HepG2 (cell line): ENCODE data around the gene RCC1. TPM values are rescaled to one million over a fixed set of nuclear protein-coding genes. Genes with fewer than 3 reads are reported as not detected.

Source experiments
- GABPA ChIP-seq, 2 experiments: IDR thresholded peaks; 2 replicates each; pipeline ENCODE4 v1.6.1; 2011 to 2016; ENCODE audit warnings: low read depth in 2 of 2, low read length in 1 of 2, missing biosample characterization in 1 of 2, missing genetic modification characterization in 1 of 2
- KLF16 ChIP-seq, 2 experiments: sonication (generic) in 1 of 2; formaldehyde crosslinking in 1 of 2; IDR thresholded peaks; 2 replicates each; pipeline versions ENCODE4 v1.6.1 to v1.8.0; 2016 to 2023; ENCODE audit warnings: missing genetic modification reagents in 2 of 2, missing compliant biosample characterization in 1 of 2
- REST ChIP-seq, 2 experiments: IDR thresholded peaks; 2 replicates each; pipeline ENCODE4 v1.6.1; 2011 to 2012; ENCODE audit warnings: low read length in 2 of 2, borderline replicate concordance in 1 of 2, low read depth in 1 of 2, mild to moderate bottlenecking in 1 of 2, moderate library complexity in 1 of 2
- ZNF335 ChIP-seq: sonication (generic); formaldehyde crosslinking; IDR thresholded peaks from 2 replicates; pipeline ENCODE4 v1.4.0; 2020; ENCODE audit warnings: missing genetic modification reagents
- polyA plus RNA-seq, 8 experiments: library from polyadenylated mRNA; depleted of rRNA in 3 of 8; stranded (reverse) in 7 of 8; unstranded in 1 of 8; fragments of >200 nt; fragmentation: Illumina TruSeq in 4 of 8; extraction: Trizol in 4 of 8; gene quantifications; 2 replicates each; pipeline versions ENCODE4 v1.2.1 to v1.2.3, GENCODE V29; 2011 to 2016; ENCODE audit warnings: low read depth in 4 of 8, missing spikeins in 1 of 8, mixed read lengths in 1 of 8; ENCODE audit not compliant: insufficient read depth in 1 of 8
- total RNA-seq, 5 experiments: library from RNA; depleted of rRNA; stranded (reverse); fragments of >200 nt; fragmentation: Illumina TruSeq; extraction: Trizol; gene quantifications; 2 replicates each; pipeline ENCODE4 v1.2.3, GENCODE V29; 2016; ENCODE audit warnings: low read depth in 1 of 5
- TF ChIP-seq, protein P1 (sequence below): sonication (generic); formaldehyde crosslinking; IDR thresholded peaks from 2 replicates; pipeline ENCODE4 v1.9.0; 2021; ENCODE audit warnings: mild to moderate bottlenecking, missing genetic modification reagents

Gene RCC1
- total and polyA plus RNA-seq, 2 of the 13 experiments (the other 11 are each of a cell fraction or from before 2014, with no cell fraction given): 47.2 to 80.8 TPM

DNA sequence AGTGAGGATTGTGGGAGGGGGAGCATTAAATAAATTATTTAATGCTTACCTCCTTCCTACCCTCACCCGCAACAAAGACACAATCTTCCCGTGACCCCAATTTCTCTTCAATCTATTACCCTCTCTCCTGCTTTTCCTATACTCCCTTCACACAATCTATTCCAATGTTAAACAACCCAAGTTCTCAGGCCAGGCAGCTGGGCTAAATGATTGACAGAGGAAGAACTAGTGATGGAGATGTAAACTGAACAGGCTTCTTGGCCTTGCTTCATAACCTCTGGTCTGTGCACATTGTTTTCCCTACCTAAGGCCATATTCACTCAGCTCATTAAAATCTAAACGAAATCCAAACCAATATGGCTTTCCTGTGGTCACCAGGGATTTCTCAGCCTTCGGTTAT, 3.9 kb upstream of the RCC1 start (continued):
- TF ChIP-seq, protein P1, sequence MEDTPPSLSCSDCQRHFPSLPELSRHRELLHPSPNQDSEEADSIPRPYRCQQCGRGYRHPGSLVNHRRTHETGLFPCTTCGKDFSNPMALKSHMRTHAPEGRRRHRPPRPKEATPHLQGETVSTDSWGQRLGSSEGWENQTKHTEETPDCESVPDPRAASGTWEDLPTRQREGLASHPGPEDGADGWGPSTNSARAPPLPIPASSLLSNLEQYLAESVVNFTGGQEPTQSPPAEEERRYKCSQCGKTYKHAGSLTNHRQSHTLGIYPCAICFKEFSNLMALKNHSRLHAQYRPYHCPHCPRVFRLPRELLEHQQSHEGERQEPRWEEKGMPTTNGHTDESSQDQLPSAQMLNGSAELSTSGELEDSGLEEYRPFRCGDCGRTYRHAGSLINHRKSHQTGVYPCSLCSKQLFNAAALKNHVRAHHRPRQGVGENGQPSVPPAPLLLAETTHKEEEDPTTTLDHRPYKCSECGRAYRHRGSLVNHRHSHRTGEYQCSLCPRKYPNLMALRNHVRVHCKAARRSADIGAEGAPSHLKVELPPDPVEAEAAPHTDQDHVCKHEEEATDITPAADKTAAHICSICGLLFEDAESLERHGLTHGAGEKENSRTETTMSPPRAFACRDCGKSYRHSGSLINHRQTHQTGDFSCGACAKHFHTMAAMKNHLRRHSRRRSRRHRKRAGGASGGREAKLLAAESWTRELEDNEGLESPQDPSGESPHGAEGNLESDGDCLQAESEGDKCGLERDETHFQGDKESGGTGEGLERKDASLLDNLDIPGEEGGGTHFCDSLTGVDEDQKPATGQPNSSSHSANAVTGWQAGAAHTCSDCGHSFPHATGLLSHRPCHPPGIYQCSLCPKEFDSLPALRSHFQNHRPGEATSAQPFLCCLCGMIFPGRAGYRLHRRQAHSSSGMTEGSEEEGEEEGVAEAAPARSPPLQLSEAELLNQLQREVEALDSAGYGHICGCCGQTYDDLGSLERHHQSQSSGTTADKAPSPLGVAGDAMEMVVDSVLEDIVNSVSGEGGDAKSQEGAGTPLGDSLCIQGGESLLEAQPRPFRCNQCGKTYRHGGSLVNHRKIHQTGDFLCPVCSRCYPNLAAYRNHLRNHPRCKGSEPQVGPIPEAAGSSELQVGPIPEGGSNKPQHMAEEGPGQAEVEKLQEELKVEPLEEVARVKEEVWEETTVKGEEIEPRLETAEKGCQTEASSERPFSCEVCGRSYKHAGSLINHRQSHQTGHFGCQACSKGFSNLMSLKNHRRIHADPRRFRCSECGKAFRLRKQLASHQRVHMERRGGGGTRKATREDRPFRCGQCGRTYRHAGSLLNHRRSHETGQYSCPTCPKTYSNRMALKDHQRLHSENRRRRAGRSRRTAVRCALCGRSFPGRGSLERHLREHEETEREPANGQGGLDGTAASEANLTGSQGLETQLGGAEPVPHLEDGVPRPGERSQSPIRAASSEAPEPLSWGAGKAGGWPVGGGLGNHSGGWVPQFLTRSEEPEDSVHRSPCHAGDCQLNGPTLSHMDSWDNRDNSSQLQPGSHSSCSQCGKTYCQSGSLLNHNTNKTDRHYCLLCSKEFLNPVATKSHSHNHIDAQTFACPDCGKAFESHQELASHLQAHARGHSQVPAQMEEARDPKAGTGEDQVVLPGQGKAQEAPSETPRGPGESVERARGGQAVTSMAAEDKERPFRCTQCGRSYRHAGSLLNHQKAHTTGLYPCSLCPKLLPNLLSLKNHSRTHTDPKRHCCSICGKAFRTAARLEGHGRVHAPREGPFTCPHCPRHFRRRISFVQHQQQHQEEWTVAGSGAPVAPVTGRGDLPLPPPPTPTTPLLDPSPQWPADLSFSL (CRISPR knock-in tag): no peak
- no peak for TF ChIP-seq REST (IDR thresholded peaks at IDR 0.05; ENCODE audit: borderline replicate concordance in 1 of 2, low read depth in 1 of 2, low read length in 2 of 2)
- no peak for TF ChIP-seq ZNF335
- no peak for TF ChIP-seq KLF16 (CRISPR knock-in tag; IDR thresholded peaks at IDR 0.05)
- no peak for TF ChIP-seq GABPA (IDR thresholded peaks at IDR 0.05; ENCODE audit: low read depth, low read length)
- TF ChIP-seq GABPA (CRISPR knock-in tag; IDR thresholded peaks at IDR 0.05; ENCODE audit: low read depth): no peak
